HG03039 (cell line): ENCODE data around the gene IMPACT.

ENCODE experiments used
- ATAC-seq: cut with Tn5 transposase; IDR thresholded peaks from one replicate; pipeline ENCODE4 v1.9.1; 2021; ENCODE audit warnings: mild to moderate bottlenecking, moderate library complexity; ENCODE audit not compliant: unreplicated experiment

IMPACT gene

GRCh38 chr18:24426398-24427294, at the start of gene IMPACT:
TSS of gene IMPACT (plus strand) at chr18:24426670. CDS start at chr18:24426757, 87 bp downstream.
- ATAC-seq, result peak; percentile 75

GRCh38 chr18:24378598-24378997, 47.9 kb upstream of the IMPACT start:
- no peak for ATAC-seq

- no peak for ATAC-seq
These were observed 46.2 kb upstream of the IMPACT start for GRCh38 chr18:24380163-24380747.

- no peak for ATAC-seq
These were observed 45.3 kb upstream of the IMPACT start for GRCh38 chr18:24381126-24381525.

- no peak for ATAC-seq
These were observed 39.8 kb upstream of the IMPACT start for GRCh38 chr18:24386681-24387080.

- no peak for ATAC-seq
These were observed 37.5 kb upstream of the IMPACT start for GRCh38 chr18:24388957-24389356.

GRCh38 chr18:24395049-24395795, 31.2 kb upstream of the IMPACT start:
- ATAC-seq, result no peak

GRCh38 chr18:24396082-24396633, 30.3 kb upstream of the IMPACT start:
- no peak for ATAC-seq

- ATAC-seq, result peak; percentile 25
These were observed 29.3 kb upstream of the IMPACT start for GRCh38 chr18:24397131-24397693.

- peak; percentile 67 for ATAC-seq
These were observed 28.6 kb upstream of the IMPACT start, which contains the start of gene OSBPL1A for GRCh38 chr18:24397694-24398368. TSS of gene OSBPL1A (minus strand) at chr18:24397824. CDS start at chr18:24377533, 20,291 bp downstream.

GRCh38 chr18:24398540-24398939, 27.9 kb upstream of the IMPACT start:
- no peak for ATAC-seq

- no peak for ATAC-seq
These were observed 25.9 kb upstream of the IMPACT start for GRCh38 chr18:24400587-24400986.

- ATAC-seq, result no peak
These were observed 24.2 kb upstream of the IMPACT start for GRCh38 chr18:24402209-24402785.

GRCh38 chr18:24403076-24403475, 23.4 kb upstream of the IMPACT start:
- no peak for ATAC-seq

- no peak for ATAC-seq
These were observed 21.9 kb upstream of the IMPACT start for GRCh38 chr18:24404591-24404990.

GRCh38 chr18:24408496-24408895, 18.0 kb upstream of the IMPACT start:
- no peak for ATAC-seq

- ATAC-seq, result no peak
These were observed 13.3 kb upstream of the IMPACT start for GRCh38 chr18:24413148-24413547.

GRCh38 chr18:24414349-24415003, 12.0 kb upstream of the IMPACT start:
- ATAC-seq, result no peak

GRCh38 chr18:24417480-24417879, 9.0 kb upstream of the IMPACT start:
- ATAC-seq, result no peak
